ENCODE results near the gene GPR68. TPM values are rescaled to one million over a fixed set of nuclear protein-coding genes. Genes with fewer than 3 reads are reported as not detected.

The GPR68 gene
- 1 to 10 TPM; 2.3 to 3.2 TPM for total RNA-seq
- 1 to 10 TPM; 2.4 to 7.6 TPM for polyA plus RNA-seq
- long read RNA-seq, donor 1 = 0 reads
- long read RNA-seq, donor 2 = 0 reads
- long read RNA-seq, donor 3, partial matches to known transcripts = 0 of 2 reads
- long read RNA-seq, donor 3, other reads (novel, unspliced or antisense) = 0 of 2 reads
- long read RNA-seq, donor 4 = 0 reads
- long read RNA-seq, donor 5 = 0 reads

DNA sequence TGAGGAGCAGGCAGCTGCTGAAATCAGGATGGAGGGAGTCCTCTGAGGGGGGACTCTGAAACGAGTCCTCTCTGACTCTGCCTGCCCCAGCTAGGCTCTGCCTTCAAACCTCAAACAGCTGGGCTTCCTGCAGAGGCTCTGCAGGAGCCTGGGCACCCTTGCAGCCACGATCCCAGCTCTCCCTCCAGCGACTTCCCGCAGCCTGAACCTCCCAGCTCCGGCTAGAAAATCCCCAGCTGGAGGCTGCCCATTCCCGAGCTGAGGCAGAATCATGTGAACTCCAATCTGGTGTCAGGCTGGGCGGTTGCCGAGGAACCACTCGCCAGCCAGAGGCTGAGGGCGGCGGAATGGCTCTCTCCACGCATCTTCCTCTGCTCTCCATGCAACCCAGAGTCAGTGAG, at the start of gene GPR68:
TSS of gene GPR68 (minus strand) at position 204 of the 401 bp plus-strand sequence. CDS start 9,654 bp downstream, outside the sequence.
- TF ChIP-seq CTCF (IDR thresholded peaks at IDR 0.05; ENCODE audit: control extremely low read depth, extremely low read depth) = no peak
- H3K27me3 ChIP-seq (ENCODE audit: control insufficient read depth in 3 of 3, insufficient read depth in 3 of 3, low read length in 2 of 3) = no peaks in the 10 kb centered on the region
- H3K4me3 ChIP-seq = no peak within 1 kb of the TSS
- H3K9me3 ChIP-seq (ENCODE audit: control insufficient read depth in 4 of 4, insufficient read depth in 3 of 4, low read length in 3 of 4) = peaks cover 0 to 3% (median 1%) of the 10 kb centered on the region in 4 donors
- DNase-seq (peak; percentile 75 to 83 (median 79)), ATAC-seq (ENCODE audit: insufficient read depth, low FRiP score) (no peak)
- H3K36me3 ChIP-seq (ENCODE audit: control insufficient read depth in 4 of 4, insufficient read depth in 4 of 4, low read length in 4 of 4) = no peaks in the 10 kb centered on the region
- peaks cover 0 to 22% (median 0%) of the 10 kb centered on the region in 5 donors for H3K4me1 ChIP-seq (ENCODE audit: control insufficient read depth in 5 of 5, insufficient read depth in 5 of 5, low read length in 5 of 5)
- no peak within 1 kb of the TSS for H3K9ac ChIP-seq (ENCODE audit: insufficient read depth in 1 of 2, low read length in 2 of 2)
- peak within 1 kb of the TSS in 1 of 2 donors; percentile 65 for H3K27ac ChIP-seq (ENCODE audit: low read depth in 1 of 2, low read length in 1 of 2)
- 36 to 39% methylated on average over 12 of the region's 12 CpGs for WGBS, 2 donors

DNA sequence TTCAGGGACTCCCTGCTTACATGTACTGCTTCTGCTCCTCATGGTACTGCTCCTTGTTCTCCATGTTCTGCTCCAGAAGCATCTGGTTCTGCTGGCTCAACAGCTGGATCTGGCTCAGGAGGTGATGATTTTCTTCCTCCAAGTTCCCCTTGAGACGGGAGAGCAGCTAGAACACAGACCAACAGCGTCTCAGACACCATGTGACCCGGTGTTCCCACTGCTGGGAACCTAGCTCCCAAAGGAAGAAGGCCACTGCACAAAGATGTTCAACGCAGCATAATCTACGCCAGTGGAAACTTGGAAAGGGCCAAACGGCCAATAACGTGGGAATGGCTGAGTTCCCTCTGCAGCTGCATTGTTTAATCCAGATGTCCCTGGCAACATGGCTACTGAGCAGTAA, 49.6 kb upstream of the GPR68 start:
- no peak for DNase-seq
- 86 to 93% methylated on average over 7 of the region's 7 CpGs for WGBS, 2 donors
- no peaks in the 10 kb centered on the region for H3K9me3 ChIP-seq (ENCODE audit: control insufficient read depth in 4 of 4, insufficient read depth in 3 of 4, low read length in 3 of 4)
- no peak for ATAC-seq (ENCODE audit: insufficient read depth, low FRiP score)
- H3K27me3 ChIP-seq (ENCODE audit: control insufficient read depth in 3 of 3, insufficient read depth in 3 of 3, low read length in 2 of 3) = no peaks in the 10 kb centered on the region
- H3K36me3 ChIP-seq (ENCODE audit: control insufficient read depth in 4 of 4, insufficient read depth in 4 of 4, low read length in 4 of 4) = peaks cover 0 to 49% (median under 1%) of the 10 kb centered on the region in 4 donors
- H3K9ac ChIP-seq (ENCODE audit: insufficient read depth in 1 of 2, low read length in 2 of 2) = no peak overlapping the region
- TF ChIP-seq CTCF (IDR thresholded peaks at IDR 0.05; ENCODE audit: control extremely low read depth, extremely low read depth) = no peak
- no peaks in the 10 kb centered on the region for H3K4me1 ChIP-seq (ENCODE audit: control insufficient read depth in 5 of 5, insufficient read depth in 5 of 5, low read length in 5 of 5)
- H3K27ac ChIP-seq (ENCODE audit: low read depth in 1 of 2, low read length in 1 of 2) = no peak overlapping the region
- no peak overlapping the region for H3K4me3 ChIP-seq

- peaks cover 0 to 52% (median under 1%) of the 10 kb centered on the region in 4 donors for H3K36me3 ChIP-seq (ENCODE audit: control insufficient read depth in 4 of 4, insufficient read depth in 4 of 4, low read length in 4 of 4)
Measured at GRCh38 chr14:91293281-91293680, 48.8 kb upstream of the GPR68 start.

More at GRCh38 chr14:91293281-91293680, 48.8 kb upstream of the GPR68 start:
- no peak overlapping the region for H3K9ac ChIP-seq (ENCODE audit: insufficient read depth in 1 of 2, low read length in 2 of 2)
- no peak for DNase-seq
- no peaks in the 10 kb centered on the region for H3K4me1 ChIP-seq (ENCODE audit: control insufficient read depth in 5 of 5, insufficient read depth in 5 of 5, low read length in 5 of 5)
- WGBS, 2 donors = 52 to 60% methylated on average over 12 of the region's 12 CpGs
- H3K4me3 ChIP-seq = no peak overlapping the region
- H3K27me3 ChIP-seq (ENCODE audit: control insufficient read depth in 3 of 3, insufficient read depth in 3 of 3, low read length in 2 of 3) = no peaks in the 10 kb centered on the region
- no peak overlapping the region for H3K27ac ChIP-seq (ENCODE audit: low read depth in 1 of 2, low read length in 1 of 2)
- no peak for ATAC-seq (ENCODE audit: insufficient read depth, low FRiP score)
- no peak for TF ChIP-seq CTCF (IDR thresholded peaks at IDR 0.05; ENCODE audit: control extremely low read depth, extremely low read depth)
- no peaks in the 10 kb centered on the region for H3K9me3 ChIP-seq (ENCODE audit: control insufficient read depth in 4 of 4, insufficient read depth in 3 of 4, low read length in 3 of 4)

Measured in lung (tissue), 16 donors.